BE2C (cell line): ENCODE data around the gene PDAP1. TPM values are rescaled to one million over a fixed set of nuclear protein-coding genes. Genes with fewer than 3 reads are reported as not detected.

Experiments
- DNase-seq: peaks from one replicate; pipeline ENCODE4 v3.0.0-alpha.2; 2020
- H3K27me3 ChIP-seq: fragments of 250-450 bp; sonication (Bioruptor Pico); 2 replicates; pipeline ENCODE4 v1.5.1; 2020; ENCODE audit warnings: mild to moderate bottlenecking
- H3K36me3 ChIP-seq: fragments of 250-450 bp; sonication (Bioruptor Pico); 2 replicates; pipeline ENCODE4 v1.5.1; 2020; ENCODE audit warnings: mild to moderate bottlenecking
- H3K4me1 ChIP-seq: fragments of 250-450 bp; sonication (Bioruptor Pico); 2 replicates; pipeline ENCODE4 v1.5.1; 2020
- H3K4me3 ChIP-seq: 2 replicates; pipeline ENCODE4 v1.5.1; 2011; ENCODE audit warnings: low read depth, low read length
- H3K9me3 ChIP-seq: fragments of 250-450 bp; sonication (Bioruptor Pico); 2 replicates; pipeline ENCODE4 v1.5.1; 2020
- polyA plus RNA-seq: library from polyadenylated mRNA; unstranded; fragments of >200 nt; gene quantifications from one replicate; pipeline ENCODE4 v1.2.1, GENCODE V29; 2012; ENCODE audit warnings: low read depth, missing spikeins; ENCODE audit not compliant: insufficient read length, insufficient read depth
- TF ChIP-seq, protein P1 (sequence below): IDR thresholded peaks from 2 replicates; pipeline ENCODE4 v1.5.1; 2012; ENCODE audit warnings: mild to moderate bottlenecking, low read depth, low read length

Gene PDAP1, protein sequence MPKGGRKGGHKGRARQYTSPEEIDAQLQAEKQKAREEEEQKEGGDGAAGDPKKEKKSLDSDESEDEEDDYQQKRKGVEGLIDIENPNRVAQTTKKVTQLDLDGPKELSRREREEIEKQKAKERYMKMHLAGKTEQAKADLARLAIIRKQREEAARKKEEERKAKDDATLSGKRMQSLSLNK
- polyA plus RNA-seq, result 483 TPM

DNA sequence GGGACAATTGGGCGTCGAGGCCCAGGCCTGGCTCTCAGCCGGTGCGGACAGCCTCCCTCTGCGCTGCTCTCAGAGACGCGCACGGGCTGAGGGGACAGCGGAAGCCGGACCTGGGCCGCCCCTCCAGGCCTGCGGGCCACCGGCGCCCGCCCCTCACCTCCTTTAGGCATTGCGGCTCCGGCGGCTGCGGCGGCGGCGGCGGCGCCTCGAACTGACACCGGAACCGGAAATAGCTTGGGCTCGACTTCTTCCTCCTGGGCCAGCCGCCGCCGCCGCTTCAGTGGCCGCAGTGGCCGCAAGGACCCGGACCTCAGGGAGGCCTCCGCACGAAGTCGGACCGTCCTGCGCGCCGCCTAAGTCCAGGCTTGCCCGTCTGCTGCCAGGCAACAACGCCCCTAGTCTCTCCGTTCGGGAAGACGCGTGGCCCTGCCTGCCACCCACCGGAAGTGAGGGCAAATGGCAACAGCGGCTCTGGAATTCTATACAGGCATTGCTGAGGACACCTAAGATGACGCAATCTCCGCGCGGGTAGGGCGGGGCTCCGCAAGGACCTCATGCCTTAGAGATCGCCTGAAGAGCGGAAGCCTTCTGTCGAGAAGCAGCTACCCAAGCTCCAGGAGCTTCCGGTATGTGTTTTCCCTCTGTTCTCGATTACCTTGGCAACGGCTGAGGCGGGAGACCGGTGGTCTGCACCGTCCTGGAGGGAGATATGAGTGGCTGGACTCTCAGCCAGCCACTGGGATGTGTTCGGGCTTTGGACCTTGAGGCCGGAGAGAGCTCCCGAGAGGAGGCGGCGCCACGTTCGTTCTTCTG lies at the start of gene PDAP1, which contains the start of gene BUD31:
PDAP1 (minus strand) TSS at position 219 of the 813 bp plus-strand sequence; CDS start at position 170, 49 bp downstream.
BUD31 (plus strand) TSS at position 591 of the 813 bp plus-strand sequence. CDS start 2,124 bp downstream, outside the sequence.
- no peaks in the 10 kb centered on the region for H3K9me3 ChIP-seq
- H3K4me3 ChIP-seq, result peak within 1 kb of the TSS; percentile 79
- H3K27me3 ChIP-seq, result no peaks in the 10 kb centered on the region
- H3K4me1 ChIP-seq, result peaks cover 4% of the 10 kb centered on the region; the same call in 1 of the 2 replicates
- peaks cover 60% of the 10 kb centered on the region for H3K36me3 ChIP-seq
- TF ChIP-seq, protein P1, sequence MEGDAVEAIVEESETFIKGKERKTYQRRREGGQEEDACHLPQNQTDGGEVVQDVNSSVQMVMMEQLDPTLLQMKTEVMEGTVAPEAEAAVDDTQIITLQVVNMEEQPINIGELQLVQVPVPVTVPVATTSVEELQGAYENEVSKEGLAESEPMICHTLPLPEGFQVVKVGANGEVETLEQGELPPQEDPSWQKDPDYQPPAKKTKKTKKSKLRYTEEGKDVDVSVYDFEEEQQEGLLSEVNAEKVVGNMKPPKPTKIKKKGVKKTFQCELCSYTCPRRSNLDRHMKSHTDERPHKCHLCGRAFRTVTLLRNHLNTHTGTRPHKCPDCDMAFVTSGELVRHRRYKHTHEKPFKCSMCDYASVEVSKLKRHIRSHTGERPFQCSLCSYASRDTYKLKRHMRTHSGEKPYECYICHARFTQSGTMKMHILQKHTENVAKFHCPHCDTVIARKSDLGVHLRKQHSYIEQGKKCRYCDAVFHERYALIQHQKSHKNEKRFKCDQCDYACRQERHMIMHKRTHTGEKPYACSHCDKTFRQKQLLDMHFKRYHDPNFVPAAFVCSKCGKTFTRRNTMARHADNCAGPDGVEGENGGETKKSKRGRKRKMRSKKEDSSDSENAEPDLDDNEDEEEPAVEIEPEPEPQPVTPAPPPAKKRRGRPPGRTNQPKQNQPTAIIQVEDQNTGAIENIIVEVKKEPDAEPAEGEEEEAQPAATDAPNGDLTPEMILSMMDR, result no peak
- peak; percentile 93 for DNase-seq

DNA sequence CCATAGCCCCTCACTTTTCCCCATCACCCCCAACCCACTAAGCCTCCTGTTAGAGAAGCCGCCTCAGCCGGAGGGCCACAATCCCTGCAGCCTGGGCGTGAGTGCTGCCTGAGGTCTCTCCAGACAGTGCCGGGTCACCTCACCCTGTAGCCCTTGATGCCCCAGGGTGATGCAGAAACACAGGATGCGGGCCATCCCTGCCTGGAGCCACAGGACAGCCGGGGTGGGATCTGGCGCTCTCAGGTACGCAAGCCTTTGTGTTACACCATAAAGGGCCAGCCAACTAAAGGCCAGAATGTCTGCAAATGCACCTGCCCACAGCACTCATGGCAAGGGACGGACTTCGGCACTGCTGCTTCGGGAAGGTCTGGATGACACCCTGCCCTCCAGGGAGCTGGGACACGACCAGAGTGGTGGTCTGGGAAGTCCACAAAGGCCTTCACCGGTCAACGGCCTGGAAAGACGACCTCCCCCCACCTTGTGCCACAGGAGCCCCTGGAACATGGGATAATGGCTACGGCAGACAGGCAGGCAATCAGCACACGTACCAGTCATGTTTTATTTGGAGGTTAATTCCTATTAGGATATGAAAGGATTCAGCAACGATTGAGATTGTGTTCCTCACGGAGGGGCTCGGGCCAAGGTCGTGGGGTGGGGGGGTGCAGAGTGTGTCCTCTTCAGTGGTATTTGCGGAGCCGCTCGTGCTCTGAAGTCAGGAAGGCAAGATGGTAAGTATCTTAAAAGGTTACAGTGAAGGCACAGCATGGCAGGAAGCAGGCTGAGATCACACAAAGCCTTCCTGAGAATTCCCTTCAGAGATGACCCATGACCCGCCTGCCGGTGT lies 49.5 kb upstream of the PDAP1 start:
- Histone ChIP-seq H3K36me3 (peaks cover 93% of the 10 kb centered on the region), H3K9me3 (no peaks in the 10 kb centered on the region), H3K4me1 (no peaks in the 10 kb centered on the region), H3K27me3 (no peaks in the 10 kb centered on the region), H3K4me3 (no peak overlapping the region)
- no peak for DNase-seq
- TF ChIP-seq, protein P1, result no peak

DNA sequence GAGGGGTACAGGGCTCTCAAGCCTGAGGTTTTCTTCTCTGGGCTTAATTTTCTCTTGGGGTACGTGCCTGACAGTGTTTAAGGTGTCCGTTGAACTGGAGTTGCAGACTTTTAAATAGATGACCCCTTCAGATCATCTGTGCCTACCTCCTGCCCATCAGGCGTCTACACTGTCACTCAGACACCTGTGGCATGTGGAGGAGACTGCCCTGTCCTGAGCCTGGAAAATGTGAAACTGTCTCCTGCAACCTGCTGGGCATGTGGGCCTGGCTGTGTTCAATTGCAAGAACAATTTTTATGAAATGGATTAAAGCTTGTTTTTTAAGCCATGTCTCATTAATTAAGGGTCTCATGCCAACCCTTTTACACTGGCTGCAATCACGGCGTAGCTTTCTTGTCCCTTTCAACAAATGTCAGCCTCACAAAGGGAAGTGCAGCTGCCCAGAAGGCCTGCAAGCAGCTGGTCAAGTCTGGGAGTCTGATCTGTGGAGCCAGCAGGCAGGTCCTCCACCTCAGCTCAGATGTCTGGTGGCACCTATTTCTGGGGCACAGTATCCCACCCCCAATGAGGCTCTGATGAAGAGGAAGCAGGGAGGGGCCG lies 48.8 kb upstream of the PDAP1 start:
- Histone ChIP-seq H3K4me3 (no peak overlapping the region), H3K36me3 (peaks cover 93% of the 10 kb centered on the region), H3K27me3 (no peaks in the 10 kb centered on the region), H3K4me1 (no peaks in the 10 kb centered on the region), H3K9me3 (no peaks in the 10 kb centered on the region)
- TF ChIP-seq, protein P1, result no peak
- no peak for DNase-seq

DNA sequence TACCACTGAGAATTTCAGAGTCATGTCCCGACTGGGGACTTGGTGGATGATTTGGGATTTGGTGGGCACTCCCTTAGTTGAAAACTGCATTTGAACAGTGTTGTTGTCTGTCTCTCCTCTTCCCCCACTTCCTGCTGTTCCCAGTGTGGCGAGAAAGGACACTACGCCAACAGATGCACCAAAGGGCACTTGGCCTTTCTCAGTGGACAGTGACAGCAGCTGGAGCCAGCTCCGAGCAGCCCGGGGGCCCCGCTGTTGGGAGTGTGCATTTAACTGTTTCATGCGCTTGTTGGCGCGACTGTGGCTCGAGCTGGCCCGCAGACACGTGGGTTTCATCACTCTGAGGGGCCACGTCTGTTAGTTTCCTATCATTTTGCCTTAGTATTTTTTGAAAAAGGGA lies 47.9 kb upstream of the PDAP1 start:
- TF ChIP-seq, protein P1, result no peak
- Histone ChIP-seq H3K4me1 (no peaks in the 10 kb centered on the region), H3K4me3 (no peak overlapping the region), H3K36me3 (peaks cover 90% of the 10 kb centered on the region), H3K9me3 (no peaks in the 10 kb centered on the region), H3K27me3 (no peaks in the 10 kb centered on the region)
- DNase-seq, result no peak

DNA sequence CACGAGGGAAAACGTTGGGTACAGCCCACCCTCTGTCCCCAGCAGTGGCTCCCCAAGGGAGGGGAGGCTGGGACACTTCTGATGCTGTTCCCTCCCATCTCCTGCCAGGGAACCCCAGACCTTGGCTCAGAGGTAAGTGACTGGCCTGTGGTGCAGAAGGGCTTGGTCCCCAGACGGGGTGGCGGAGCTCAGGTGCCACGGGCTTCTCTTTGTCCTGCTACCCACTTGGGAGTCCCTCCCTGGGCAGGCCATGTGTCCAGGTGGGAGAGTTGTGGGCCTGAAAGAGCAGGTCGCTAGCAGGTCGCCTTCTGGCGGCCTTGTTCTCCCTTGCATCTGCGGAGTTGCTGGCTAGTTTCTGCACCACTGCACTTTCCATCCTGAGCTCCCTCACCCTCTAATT lies 47.5 kb upstream of the PDAP1 start:
- DNase-seq, result no peak

More for the DNA sequence above, 47.5 kb upstream of the PDAP1 start:
- Histone ChIP-seq H3K9me3 (no peaks in the 10 kb centered on the region), H3K4me3 (no peak overlapping the region), H3K27me3 (no peaks in the 10 kb centered on the region), H3K4me1 (no peaks in the 10 kb centered on the region), H3K36me3 (peaks cover 90% of the 10 kb centered on the region)
- TF ChIP-seq, protein P1, result no peak
